NAMALWA (cell line): ENCODE results near the gene CDYL.

ENCODE experiments used
- DNase-seq: peaks from one replicate; pipeline ENCODE4 v3.0.0-alpha.2; 2015; ENCODE audit warnings: low spot score

CDYL gene

DNA sequence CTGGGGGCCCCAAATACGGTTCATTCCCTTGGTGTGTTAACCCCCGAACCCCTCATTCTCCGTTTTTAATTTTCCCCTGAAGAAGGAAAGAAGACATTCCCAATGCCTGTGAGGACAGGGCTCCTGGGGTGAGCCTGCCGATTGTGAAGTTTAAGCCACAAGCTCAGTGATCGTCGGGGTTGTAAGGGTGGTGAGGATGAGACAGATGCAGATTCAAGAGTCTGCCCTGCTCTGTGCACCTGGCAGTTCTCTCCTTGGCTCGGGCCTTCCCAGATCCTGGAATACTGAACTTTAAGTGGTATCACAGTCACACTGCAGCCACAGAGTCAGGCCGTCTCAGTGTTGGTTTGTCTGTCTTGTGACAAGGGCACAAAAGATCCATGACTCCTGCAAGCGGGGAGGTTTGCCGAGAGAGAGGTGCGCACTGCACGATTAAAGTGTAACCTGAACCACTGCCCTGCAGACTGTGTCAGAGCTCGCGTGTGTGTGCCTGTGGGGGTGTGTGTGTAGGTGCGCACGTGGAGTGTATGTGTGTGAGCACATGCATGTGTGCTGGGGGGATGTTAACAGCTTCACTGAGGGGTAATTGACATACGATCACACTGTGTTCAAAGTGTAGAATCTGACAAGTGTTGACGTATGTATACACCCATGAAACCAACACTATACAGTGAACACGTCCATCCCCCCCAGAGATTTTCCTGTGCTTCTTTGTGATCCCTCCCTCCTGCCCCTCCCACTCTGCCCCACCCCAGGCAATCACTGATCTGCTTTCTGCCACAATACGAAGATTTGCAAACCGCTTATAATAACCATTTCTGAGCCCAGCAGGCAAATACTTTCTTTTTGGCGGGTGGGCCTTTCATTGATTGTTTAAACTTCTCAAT, 188.7 kb downstream of the CDYL start:
- DNase-seq = no peak

DNA sequence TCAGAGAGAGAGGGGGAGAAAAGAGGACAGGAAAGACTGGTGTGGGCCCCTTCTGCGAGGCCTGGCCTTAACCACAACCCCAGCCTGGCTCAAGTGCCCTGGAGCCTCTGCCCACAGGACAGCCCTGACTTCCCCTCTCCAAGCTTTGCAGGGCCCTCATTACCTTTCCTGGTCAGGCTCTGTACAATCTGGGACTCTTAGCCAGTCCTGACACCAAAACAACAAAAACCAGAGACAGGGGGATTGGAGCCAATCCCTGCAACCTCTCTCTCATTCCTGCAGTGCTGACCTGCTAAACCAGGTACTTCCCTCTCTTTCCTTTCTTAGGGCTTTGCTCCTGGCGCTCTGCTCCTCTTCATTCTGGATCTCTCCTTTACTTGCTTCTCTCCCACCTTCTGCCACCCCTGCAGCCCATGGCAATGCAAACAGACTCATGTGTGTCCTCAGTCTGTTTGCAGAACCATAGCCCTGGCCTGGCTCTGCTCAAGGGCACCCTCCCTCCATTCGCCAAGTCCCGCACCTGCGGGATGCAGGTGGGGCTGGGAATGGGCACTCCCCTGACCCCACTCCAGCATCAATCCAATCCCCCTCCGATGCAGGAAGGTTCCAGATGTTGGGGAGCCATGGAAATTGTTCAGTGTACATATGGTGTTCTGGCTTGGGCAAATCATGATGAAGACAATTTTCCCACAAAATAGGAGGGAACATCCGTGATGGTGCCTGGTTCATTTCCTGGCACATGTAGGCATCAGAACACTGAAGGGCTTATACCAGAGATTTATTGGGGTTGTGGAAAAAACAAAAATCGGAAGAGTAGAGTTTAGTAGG, 189.6 kb downstream of the CDYL start:
- no peak for DNase-seq

DNA sequence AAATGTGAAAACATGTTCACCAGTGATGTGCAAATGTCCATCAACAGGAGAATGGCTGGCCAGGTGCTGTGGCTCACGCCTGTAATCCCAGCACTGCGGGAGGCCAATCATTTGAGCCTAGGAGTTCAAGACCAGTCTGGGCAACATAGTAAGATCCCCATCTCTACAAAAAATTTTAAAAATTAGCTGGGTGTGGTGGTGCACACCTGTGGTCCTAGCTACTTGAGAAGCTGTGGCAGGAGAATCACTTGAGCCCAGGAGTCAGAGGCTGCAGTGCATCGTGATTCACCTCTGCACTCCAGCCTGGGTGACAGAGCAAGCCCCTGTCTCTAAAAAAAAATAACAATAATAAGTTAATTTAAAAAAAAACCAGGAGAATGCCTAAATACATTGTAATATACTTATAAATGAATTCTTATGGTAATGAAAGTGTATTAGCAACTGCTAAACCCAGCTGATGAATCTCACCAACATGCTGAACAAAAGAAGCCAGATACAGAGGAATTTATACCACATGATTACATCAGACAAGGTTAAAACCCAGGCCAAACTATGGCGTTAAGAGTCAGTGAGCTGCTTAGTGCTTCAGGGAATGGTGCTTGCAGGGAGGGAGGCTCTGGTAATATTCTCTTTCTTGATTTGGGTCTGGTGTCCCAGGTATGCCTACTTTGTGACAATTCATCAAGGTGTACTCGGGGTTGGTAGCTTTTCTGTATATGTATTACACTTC, 191.3 kb downstream of the CDYL start:
- DNase-seq = no peak

DNA sequence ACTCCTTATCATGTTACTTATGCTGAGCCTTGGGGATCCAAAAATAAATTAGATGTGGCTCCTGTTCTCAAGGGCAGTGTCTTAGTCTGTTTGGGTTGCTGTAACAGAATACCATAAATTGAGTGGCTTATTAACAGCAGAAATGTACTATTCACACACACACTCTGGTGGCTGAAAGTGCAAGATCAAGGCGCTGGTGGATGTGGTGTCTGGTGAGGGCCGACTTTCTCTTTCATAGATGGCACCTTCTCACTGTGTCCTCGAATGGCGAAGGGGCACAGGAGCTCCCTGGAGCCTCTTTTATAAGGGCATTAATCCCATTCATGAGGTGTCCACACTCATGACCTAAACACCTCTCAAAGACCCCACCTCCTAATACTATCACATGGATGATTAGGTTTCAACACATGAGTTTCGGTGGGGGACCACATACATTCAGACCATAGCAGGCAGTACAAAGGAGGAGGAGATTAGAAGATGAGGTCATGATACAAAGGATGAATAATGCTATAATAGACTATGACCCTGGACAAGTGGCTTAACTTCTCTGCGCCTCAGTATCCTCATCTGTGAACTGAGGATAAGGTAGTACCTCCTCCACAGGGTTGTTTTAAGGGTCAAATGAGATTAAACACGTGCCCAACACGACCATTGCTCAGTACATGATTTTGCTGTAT, 193.5 kb downstream of the CDYL start:
- DNase-seq = no peak

DNA sequence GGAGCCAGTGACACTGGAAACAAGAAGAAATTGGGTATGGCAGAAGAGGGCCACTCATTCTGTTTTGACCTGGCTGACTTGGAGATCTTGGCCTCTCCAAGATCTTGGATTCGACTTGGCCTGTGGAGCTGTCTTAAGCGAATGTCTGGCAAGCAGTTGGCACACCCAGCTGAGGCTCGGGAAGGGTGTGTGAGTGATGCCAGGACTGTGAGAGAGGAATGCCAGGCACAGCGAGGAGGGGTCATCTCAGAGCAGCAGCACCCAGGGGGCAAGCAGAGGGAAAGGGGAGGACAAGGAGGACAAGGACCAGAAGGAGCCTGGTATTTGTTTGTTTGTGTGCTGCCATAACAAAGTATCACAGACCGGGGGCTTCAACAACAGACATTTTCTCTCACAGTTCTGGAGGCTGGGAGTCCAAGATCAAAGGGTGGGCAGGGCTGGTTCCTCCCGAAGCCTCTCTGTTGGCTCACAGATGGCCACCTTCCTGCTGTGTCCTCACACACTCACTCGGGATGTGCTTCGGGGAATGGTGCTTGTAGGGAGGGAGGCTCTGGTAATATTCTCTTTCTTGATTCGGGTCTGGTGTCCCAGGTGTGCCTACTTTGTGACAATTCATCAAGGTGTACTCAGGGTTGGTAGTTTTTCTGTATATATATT, 194.7 kb downstream of the CDYL start:
- DNase-seq = no peak

DNA sequence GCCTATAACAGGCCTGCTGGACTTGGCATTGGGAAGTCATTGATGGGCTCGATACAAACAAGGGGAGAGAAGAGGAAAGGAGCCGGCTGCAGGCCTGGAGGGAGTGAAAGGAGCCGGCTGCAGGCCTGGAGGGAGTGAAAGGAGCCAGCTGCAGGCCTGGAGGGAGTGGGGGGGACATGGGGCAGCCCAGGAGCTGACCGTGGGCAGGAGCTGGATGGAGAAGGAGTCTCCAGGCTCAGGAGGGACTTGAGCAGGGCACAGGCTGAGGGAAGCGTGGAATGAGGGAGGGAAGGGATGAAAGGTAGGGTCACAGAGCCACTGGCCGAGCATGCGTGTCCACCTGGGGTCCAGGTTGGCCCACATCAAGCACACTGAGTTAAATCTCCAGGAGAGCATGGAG, 195.6 kb downstream of the CDYL start:
- DNase-seq = no peak

DNA sequence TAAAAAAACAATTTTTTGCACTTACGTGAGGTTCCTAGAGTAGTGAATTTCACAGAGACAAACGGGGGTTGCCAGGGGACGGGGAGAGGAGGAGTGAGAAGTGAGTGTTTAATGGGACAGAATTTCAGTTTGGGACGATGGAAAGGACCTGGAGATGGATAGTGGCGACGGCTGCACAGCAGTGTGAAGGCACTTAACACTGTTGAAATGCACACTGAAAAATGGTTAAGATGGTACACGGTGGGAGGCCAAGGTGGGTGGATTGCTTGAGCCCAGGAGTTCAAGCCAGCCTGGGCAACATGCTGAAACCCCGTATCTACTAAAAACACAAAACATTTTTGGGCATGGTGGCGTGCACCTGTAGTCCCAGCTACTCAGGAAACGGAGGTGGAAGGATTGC, 196.2 kb downstream of the CDYL start:
- no peak for DNase-seq

DNA sequence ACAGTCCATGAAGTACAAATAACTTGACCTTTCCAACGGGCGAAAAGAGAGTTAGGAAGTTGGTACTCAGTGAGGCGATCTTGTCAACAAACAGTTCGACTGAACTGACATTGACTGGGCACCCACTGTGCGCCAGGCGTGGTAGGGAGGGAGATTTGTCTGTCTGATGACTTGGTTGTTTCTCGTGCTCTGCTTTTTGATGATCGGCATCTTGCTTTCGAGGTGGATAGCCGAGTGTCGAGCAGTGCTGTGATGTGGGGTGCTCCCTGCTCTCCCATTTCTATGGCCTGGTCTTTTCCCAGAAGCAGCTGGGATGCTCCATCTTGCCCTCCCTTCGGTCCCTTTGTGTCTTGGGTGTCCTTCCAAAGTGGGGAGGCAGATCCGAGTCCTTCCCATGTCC, 197.2 kb downstream of the CDYL start:
- DNase-seq = no peak

DNA sequence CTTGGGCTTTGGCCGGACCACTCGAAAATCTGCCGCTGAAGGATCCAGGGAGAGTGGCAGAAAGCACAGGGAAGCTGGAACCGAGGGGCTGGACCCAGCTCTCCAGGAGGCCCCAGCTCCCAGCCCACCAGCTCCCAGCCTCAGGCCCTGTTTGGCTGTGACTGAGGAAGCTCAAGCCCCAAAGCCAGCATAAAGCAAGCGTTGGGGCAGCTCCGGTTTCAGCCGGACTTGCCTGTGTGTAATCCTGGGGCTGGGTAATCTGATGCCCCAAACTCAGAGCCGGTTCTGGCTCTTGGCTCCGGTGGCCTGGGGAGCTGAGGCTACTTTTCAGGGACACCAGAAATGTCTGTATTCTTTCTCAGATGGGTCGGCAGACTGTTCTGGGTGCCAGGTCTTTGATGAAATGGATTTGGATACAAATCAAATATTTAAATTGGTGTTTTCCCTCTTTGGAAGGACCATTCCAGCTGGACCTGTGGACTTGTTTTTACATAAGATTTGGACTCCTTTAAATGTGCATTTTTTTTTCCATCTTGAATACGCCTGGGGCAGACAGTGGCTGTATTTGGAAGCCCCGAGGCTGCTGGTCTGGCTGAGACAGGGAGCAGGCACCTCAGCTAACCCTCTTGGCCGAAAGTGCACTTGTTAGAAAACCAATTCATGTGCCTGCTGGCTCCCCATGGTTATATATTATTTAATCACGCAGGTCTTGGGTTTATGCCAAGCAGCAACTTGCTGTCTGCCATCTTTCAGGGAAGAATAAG, 198.0 kb downstream of the CDYL start:
- no peak for DNase-seq

DNA sequence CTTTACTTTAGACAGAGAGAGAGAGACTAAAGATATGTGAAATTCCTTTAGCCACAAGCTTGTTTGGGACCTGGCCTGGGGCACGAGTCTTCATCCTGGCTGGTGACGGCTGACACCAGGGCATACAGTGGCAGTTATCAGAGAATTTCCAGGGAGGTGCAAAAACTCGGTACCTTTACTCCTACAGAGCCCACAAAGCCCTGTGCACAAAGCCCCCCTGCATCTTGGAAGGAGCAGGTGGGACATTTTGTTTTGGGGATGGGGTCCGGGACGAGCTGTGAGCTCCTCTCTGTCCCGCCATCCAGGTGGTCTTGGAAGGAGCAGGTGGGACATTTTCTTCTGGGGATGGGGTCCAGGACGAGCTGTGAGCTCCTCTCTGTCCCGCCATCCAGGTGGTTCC, 198.8 kb downstream of the CDYL start:
- no peak for DNase-seq

DNA sequence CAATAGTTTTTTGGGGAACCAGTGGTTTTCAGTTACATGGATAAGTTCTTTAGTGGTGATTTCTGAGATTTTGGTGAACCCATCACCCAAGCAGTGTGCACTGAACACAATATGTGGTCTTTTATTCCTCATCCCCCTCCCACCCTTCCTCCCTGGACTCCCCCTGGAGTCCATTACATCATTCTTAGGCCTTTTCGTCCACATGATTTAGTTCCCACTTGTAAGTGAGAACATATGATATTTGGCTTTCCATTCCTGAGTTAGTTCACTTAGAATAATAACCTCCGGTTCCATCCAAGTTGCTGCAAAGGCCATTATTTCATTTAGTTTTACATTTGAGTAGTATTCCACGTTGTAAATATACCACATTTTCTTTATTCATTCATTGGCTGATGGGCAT, 199.3 kb downstream of the CDYL start:
- no peak for DNase-seq

DNA sequence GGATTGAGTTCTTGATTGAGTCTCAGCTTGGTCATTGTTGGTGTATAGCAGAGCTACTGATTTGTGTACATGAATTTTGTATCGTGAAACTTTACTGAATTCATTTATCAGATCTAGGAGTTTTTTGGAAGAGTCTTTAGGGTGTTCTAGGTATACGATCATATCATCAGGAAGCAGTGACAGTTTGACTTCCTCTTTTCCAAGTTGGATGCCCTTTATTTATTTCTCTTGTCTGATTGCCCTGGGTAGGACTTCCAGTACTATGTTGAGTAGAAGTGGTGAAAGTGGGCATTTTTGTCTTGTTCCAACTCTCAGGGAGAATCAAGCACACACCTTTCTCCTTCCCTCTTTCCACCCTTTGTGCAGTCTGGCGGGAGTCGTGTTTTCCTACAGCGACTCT, 201.3 kb downstream of the CDYL start:
- no peak for DNase-seq

DNA sequence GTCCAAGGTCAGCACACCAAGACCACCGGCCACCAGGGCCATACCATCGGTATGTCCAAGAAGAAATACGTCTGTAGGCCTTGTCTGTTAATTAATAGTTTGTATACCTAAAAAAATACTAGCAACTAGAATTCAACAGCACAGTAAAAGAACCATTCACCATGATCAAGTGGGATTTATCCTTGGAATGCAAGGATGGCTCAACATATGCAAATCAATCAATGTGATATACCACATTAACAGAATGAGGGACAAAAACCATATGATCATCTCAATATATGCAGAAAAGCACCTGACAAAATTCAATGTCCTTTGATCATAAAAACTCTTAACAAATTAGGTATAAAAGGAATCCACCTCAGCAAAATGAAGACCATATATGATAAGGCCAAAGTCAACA, 203.2 kb downstream of the CDYL start:
- no peak for DNase-seq

DNA sequence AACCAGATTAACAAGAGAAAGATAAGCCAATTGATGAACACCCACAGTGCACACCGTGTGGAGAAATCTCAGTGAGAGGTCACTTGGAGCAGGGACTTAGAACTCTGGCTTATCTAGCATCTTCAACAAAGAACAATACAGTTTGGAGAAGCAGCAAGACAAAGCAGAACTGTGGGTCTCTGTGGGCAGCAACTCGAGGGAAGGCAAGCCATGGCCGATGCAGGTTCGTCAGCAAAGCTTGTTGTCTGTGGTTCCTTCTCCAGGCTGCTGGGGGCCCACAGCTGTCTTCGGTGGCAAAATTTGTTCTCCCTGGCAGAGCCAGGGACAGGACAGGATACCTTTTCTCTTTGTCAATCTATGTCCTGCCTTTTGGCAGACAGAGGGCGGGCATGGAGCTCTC, 205.6 kb downstream of the CDYL start:
- DNase-seq = no peak

DNA sequence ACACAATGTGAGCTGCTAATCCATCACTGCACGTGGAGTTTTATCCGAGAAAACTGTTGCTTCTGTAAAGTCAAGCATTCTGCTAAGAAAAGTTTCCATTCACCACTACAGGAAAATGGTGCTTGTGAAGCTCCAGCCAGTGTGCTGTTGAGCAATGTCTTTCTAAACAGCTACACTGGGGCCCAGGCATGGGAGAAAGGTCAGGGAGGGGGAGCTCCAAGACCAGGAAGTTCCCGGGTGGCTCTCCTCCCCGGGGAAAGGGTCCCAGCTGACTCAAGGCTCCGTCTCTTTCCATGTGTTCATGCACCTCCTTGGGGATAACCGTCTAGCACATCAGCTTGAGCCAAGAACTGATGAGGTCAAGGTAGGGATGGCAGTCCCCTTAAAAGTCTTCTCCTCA, 207.1 kb downstream of the CDYL start:
- no peak for DNase-seq

DNA sequence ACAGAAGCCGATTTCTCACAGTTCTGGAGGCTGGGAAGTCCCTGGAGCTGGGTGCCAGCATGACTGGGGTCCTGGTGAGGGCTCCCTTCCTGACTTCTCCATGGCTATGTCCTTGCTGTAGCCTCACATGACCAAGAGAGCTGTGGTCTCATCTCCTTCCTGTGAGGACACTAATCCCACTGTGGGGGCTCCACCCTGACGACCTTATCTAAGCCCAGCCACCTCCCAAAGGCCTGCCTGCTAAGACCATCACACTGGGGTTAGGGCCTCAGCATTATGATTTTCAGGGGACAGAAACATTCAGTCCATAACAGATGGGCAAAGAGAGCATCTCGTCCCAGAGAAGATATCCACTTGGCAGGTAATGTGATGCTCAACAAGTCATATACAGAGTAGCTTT, 210.8 kb downstream of the CDYL start:
- DNase-seq = no peak

DNA sequence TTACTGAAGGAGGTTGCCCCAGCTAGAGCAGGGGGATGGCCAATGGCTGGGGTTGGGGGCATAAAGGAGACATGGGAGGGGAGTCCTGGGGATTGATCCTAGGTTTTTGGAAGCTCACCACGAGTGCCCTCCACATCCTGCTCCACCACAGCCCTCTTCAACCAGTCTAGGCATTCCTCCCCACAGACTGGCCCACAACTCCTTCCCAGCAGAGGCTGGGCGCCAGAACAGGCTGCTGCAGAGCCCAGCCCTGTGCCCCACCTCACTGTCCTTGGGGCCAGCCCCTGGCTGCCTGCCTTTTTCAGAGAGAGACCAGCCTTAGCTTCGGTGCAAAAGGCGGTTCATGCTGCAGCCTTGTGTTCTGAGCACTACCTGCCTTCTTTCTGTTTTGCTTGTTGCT, 211.2 kb downstream of the CDYL start:
- DNase-seq = no peak

DNA sequence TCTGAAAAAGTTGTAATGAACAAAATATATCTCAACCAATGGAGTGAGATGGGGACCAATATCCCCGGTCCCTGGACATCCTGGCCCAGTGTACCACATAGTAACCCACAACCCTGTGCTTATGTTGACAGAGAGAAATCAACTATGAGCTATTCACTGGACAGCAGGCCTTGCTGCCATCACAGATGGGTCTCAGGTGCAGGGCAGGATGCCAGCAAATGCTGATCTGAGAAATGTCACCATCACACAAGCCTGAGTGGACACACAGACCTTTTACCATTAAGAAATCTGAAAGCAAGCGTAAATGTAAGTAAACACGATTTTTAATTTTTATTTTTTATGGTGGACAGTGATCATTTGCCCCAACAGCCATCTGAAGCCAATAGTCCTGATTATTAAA, 218.5 kb downstream of the CDYL start:
- DNase-seq = no peak

DNA sequence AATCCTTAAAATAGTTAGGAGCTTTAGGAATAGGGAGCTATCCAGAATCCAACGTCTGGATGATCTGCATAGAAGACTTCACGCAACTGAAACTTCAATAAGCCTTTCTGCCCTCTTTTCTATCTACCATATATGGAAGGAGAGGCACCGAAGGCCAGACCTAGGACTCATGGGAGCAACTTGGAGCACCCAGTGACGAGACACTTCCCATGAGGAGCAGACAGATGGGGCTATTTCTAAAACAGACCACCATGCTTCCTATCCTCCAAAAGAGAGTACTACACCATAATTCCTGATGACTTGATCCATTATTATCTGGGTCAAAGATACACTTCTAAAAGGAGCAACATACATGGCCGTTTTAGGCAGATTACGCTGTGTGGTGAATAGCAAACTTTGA, 221.7 kb downstream of the CDYL start:
- DNase-seq = no peak

DNA sequence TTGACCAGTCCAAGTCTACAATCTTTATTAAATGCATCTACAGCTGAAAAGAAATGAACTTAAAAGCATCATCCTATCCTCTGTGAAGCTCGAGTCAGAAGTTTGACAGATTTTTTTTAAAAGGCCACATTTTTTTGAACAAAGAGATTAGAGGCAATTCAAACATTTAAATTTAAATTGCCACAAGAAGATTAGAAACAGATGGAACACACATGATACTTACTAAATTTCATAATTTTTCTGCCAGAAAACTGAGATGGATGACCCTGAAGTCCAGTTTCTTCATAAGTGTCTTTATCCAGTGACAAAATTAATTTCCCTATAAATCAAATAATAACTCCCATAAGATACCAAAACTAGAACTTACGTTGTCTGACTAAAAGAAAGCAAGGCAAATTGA, 223.4 kb downstream of the CDYL start:
- no peak for DNase-seq
